Nephron (organoid): Measurements from ENCODE around the gene PRXL2A.
"Not testable (repeated sequence)": the region's sequence is repeated elsewhere in the genome, so short reads cannot be mapped to it uniquely, and the experiment has no call there.

Experiments
- H3K27ac Mint-ChIP-seq, 3 experiments: 2 replicates each; pipeline ENCODE4 v1.8.0; 2020; ENCODE audit warnings: mixed read lengths in 3 of 3, mild to moderate bottlenecking in 2 of 3, moderate library complexity in 1 of 3
- H3K27me3 Mint-ChIP-seq: 2 replicates; pipeline ENCODE4 v1.8.0; 2021; ENCODE audit warnings: low read depth, mild to moderate bottlenecking, moderate library complexity, mixed read lengths
- H3K36me3 Mint-ChIP-seq: 2 replicates; pipeline ENCODE4 v1.8.0; 2020; ENCODE audit warnings: low read depth, mixed read lengths
- H3K4me1 Mint-ChIP-seq: 2 replicates; pipeline ENCODE4 v1.8.0; 2020; ENCODE audit warnings: mixed read lengths
- H3K4me3 Mint-ChIP-seq, 3 experiments: 2 replicates each; pipeline ENCODE4 v1.8.0; 2020; ENCODE audit warnings: mild to moderate bottlenecking in 3 of 3, mixed read lengths in 3 of 3, moderate library complexity in 2 of 3
- H3K9me3 Mint-ChIP-seq: 2 replicates; pipeline ENCODE4 v1.8.0; 2020; ENCODE audit warnings: mixed read lengths
- CTCF ChIP-seq, 3 experiments: fragments of 200-600 bp; sonication (generic); IDR thresholded peaks; one replicate each; pipeline ENCODE4 v1.5.0; 2021; ENCODE audit warnings: antibody characterized with exemption in 3 of 3; ENCODE audit not compliant: unreplicated experiment in 3 of 3

PRXL2A gene

GRCh38 chr10:80474941-80475340 lies 66.6 kb downstream of the PRXL2A start:
- H3K4me1 Mint-ChIP-seq: peaks cover 35% of the 10 kb centered on the region
- peaks cover 38% of the 10 kb centered on the region for H3K36me3 Mint-ChIP-seq
- no peaks in the 10 kb centered on the region for H3K27me3 Mint-ChIP-seq
- H3K27ac Mint-ChIP-seq: peak overlapping the region; percentile 22 to 77 (median 70)
- peaks cover 17% of the 10 kb centered on the region for H3K9me3 Mint-ChIP-seq
- no peak overlapping the region for H3K4me3 Mint-ChIP-seq
- TF ChIP-seq CTCF (IDR thresholded peaks at IDR 0.05; ENCODE audit: unreplicated experiment in 3 of 3): no peak

GRCh38 chr10:80475641-80476040 lies 67.3 kb downstream of the PRXL2A start:
- not testable (repeated sequence) for H3K27me3 Mint-ChIP-seq, H3K27ac Mint-ChIP-seq, H3K4me3 Mint-ChIP-seq
- Mint-ChIP-seq H3K4me1 (peaks cover 35% of the 10 kb centered on the region), H3K36me3 (peaks cover 45% of the 10 kb centered on the region), H3K9me3 (peaks cover 17% of the 10 kb centered on the region)

GRCh38 chr10:80476685-80477084 lies 68.3 kb downstream of the PRXL2A start:
- H3K9me3 Mint-ChIP-seq: peaks cover 17% of the 10 kb centered on the region
- no peaks in the 10 kb centered on the region for H3K27me3 Mint-ChIP-seq
- H3K27ac Mint-ChIP-seq: no peak overlapping the region
- no peak for TF ChIP-seq CTCF (IDR thresholded peaks at IDR 0.05; ENCODE audit: unreplicated experiment in 3 of 3)
- H3K4me3 Mint-ChIP-seq: no peak overlapping the region
- peaks cover 27% of the 10 kb centered on the region for H3K4me1 Mint-ChIP-seq
- peaks cover 47% of the 10 kb centered on the region for H3K36me3 Mint-ChIP-seq

- H3K9me3 Mint-ChIP-seq: peaks cover 17% of the 10 kb centered on the region
- no peak for TF ChIP-seq CTCF (IDR thresholded peaks at IDR 0.05; ENCODE audit: unreplicated experiment in 3 of 3)
Observed at GRCh38 chr10:80477813-80478212, 69.5 kb downstream of the PRXL2A start.

GRCh38 chr10:80480373-80480772 lies 72.0 kb downstream of the PRXL2A start:
- not testable (repeated sequence) for H3K4me3 Mint-ChIP-seq, H3K27me3 Mint-ChIP-seq, H3K27ac Mint-ChIP-seq
- peaks cover 12% of the 10 kb centered on the region for H3K4me1 Mint-ChIP-seq
- peaks cover 17% of the 10 kb centered on the region for H3K9me3 Mint-ChIP-seq
- peaks cover 48% of the 10 kb centered on the region for H3K36me3 Mint-ChIP-seq

More at GRCh38 chr10:80477813-80478212, 69.5 kb downstream of the PRXL2A start:
- Mint-ChIP-seq H3K27me3 (no peaks in the 10 kb centered on the region), H3K36me3 (peaks cover 51% of the 10 kb centered on the region), H3K27ac (no peak overlapping the region), H3K4me1 (peaks cover 17% of the 10 kb centered on the region), H3K4me3 (no peak overlapping the region)

- Mint-ChIP-seq H3K4me1 (peaks cover 17% of the 10 kb centered on the region), H3K4me3 (no peak overlapping the region), H3K9me3 (peaks cover 17% of the 10 kb centered on the region), H3K27me3 (no peaks in the 10 kb centered on the region), H3K36me3 (peaks cover 48% of the 10 kb centered on the region), H3K27ac (no peak overlapping the region)
- no peak for TF ChIP-seq CTCF (IDR thresholded peaks at IDR 0.05; ENCODE audit: unreplicated experiment in 3 of 3)
Observed at GRCh38 chr10:80480852-80481251, 72.5 kb downstream of the PRXL2A start.

GRCh38 chr10:80484243-80484642 lies 75.9 kb downstream of the PRXL2A start:
- peak overlapping the region in 1 of 3 experiments; percentile 4 for H3K27ac Mint-ChIP-seq
- no peaks in the 10 kb centered on the region for H3K27me3 Mint-ChIP-seq
- peaks cover 37% of the 10 kb centered on the region for H3K4me1 Mint-ChIP-seq
- H3K9me3 Mint-ChIP-seq: no peaks in the 10 kb centered on the region
- TF ChIP-seq CTCF (IDR thresholded peaks at IDR 0.05; ENCODE audit: unreplicated experiment in 3 of 3): no peak
- H3K4me3 Mint-ChIP-seq: no peak overlapping the region
- H3K36me3 Mint-ChIP-seq: peaks cover 34% of the 10 kb centered on the region
